ENCODE data around the gene C2orf49.
A peak's percentile ranks its signal among the peaks of the same experiment; 100 is the strongest.
"Not testable (repeated sequence)": the region's sequence is repeated elsewhere in the genome, so short reads cannot be mapped to it uniquely, and the experiment has no call there.

C2orf49 gene

DNA sequence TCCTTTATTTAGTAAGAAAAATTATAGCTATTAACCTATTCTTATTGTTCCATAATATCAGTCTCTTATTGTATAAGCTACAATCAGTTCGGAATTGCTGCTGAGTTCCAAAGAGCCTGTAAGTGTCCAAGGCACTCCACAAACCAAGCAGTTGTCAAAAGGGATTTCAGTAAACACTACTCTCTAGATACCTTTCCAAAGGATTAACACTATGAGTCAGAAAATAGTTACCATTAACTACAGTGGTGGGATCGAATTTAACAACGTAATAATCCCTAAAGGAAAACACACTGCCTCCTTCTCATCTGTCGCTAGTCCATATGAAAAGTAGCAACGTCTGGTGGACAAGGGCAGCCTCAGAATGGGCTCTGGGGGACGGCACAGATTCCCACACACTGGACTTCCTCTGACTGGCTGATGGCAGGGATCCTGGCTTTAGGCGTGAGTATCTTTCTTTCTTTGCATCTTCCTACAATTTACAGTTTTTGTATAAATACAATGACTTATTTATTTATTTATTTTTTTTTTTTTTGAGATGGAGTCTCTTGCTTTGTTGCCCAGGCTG is 16.6 kb upstream of the C2orf49 start:
- DNase-seq, result no peak

DNA sequence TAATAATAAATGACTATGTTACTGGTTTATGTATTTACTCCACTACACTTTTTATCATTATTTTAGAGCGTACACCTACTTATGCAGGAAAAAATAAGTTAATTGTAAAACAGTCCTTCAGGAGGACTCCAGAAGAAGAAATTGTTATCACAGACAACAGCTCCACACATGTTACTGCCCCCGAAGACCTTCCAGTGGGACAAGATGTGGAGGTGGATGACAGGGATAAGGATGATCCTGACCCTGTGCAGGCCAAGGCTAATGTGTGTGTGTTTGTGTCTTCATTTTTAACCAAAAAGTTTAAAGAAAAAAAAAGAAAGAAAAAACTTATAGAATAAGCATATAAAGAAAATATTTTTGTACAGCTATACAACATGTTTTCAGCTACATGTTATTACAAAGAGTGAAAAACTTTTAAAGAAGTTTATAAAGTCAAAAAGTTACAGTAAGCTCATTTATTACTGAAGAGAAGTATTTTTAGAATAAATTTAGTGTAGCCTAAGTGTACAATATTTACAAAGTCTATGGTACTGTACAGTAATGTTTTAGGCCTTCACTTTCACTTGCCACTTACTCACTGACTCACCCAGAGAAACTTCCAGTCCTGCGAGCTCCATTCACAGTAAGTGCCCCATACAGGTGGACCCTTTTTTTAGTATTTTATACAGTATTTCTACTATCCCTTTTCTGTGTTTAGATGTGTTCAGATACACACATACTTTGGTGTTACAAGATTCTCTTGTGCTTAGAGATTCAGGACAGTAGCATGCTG is 15.3 kb upstream of the C2orf49 start:
- no peak for DNase-seq

DNA sequence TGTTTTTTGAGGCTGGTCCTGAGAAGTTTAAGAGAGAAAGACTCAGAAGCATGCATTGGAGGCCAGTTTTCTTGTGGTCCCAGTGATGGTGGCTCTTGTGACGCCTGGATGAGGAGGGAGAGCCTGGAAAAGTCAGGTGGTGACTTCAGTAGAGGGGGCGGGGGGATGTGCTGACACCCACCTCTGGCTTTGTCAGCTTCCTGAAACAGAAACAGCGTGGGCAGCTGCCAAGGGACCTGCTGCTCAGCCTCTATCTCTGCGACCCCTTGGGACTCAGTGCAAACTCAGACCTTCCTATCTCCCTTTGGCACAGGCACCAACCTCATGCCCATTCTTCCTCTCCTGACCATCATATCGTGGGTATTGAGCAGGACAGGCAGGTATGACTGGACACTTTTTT is 14.2 kb upstream of the C2orf49 start:
- no peak for DNase-seq

DNA sequence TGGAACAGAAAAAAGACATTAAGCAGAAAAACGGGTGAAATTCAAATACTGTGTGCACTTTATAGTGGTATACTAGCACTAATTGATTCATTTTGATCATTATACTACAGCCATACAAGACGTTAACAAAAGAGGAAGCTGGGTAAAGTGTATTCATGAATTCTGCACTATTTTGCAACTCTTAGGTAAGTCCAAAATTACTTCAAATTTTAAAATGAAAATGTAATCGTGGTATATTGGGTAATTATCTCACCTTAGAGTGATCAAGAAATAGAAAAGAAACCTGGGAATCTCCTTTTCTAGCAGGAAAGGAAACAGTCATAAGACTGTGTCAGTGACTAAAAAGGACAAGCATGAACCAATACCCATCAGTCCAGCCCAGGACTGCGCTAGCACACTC is 13.2 kb upstream of the C2orf49 start:
- DNase-seq, result no peak

DNA sequence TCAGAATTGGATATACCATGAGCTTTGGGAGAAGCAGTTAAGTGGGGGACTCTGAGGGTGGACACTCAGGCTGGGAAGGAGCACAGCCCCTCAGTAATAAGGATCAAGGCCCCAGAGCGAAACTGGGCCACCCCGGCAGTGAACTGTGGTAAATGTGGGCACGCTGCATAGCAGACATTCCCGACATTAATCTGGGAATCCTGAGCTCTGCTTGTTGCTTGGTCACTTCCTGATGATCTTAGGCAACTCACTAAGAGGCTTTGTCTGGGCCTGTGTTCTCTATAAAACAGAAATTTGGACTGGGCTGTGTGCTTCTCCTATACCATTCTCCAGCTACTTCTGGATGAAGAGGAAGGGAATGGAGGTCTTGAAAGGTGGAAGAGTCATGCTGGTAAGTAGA is 12.6 kb upstream of the C2orf49 start:
- DNase-seq, result no peak

DNA sequence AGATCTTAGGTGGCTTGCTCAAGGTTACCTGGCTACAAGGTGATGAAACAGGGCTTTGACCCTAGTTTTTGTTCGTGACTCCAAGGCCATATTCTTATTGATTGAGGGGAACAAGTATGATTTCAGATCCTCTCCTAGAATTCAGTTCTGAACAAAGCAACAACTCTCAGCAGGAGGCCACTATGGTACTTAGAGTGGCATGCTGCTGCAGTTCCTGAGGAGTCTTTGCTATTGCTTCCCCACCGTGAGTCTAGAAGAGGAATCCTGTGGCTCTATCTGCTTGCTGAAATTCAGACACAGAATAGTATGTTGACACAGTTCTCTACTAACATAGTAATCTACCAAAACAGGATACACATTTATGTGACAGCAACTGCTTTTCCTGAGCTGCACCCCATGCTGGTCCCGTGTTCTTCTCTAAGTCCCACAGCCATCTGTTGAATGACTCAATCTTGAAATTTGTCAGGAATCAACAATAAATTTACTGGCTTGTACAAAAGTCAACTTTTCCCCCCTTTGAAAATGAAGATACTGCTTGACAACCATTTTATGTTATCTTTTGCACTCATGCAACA is 11.9 kb upstream of the C2orf49 start:
- no peak for DNase-seq

DNA sequence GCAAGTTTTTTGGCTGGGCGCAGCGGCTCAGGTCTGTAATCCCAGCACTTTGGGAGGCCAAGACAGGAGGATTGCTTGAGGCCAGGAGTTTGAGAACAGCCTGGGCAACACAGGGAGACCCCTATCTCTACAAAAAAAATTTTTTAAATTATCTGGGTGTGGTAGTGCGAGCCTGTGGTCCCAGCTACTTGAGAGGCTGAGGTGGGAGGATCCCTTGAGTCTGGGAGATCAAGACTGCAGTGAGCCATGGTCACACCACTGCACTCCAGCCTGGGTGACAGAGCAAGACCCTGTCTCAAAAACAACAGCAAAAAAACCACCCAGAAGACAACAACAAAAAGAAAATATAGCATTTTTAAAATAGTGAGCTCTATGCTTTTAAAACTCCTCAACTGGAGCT is 10.1 kb upstream of the C2orf49 start:
- DNase-seq, result not testable (repeated sequence)

DNA sequence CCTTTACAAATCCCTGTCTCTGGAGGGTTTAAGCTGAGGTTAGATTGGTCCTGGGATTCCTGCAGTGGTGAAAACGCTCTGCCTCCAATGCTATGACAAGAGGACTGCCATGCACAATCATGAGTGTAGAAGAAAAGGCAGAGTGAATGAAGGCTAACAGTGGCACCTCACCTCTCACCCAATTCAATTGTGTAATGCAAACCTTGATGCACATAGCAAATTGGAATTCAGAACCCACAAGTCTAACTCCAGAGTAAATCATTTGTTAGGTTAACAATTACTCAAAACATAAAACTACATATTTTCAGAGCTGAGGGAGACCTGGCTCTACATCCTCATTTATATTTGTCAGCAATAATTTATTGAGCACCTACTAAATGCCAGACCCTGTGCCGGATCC is 9.7 kb upstream of the C2orf49 start:
- DNase-seq, result no peak

DNA sequence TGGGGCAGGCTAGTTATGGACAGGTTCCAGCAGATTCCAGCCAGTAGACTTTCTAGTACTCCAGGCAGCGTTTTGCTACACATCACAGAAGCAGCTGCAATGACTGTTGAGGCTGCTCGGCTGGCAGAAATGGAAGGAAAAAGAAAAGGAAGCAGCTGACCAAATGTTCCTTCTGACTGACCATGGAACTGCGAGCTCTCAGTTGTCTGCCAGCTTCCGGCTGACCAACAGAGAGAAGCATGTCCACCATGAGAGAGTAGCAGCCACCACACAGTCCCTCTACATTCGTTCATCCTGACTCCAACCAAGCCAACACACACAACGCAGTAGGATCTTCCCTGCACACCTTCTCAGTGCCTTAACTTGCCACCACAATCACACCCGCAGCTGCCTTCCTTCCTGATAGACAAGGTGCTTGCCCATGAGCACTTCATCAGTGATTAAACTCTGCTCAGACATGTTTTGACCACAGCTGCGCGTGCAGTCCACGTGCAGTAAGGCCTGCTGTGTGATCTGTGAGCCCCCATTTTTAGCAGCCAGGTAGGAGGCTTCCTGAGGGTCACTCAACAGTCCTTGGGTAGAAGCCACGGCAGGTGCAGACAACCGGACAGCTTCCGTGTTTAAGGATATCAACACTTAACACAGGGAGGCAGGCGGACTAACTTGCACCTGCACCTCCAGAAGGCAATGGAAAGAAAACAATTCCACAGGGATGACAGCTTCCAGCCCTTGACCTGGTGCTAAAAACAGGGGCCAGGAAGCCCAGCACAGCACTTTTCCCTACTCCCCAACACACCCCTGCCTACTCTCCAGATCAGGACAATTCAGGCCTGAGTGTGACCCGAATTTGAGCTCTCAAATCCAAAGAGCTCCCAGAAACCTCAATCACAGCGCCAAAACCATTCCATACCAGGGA is 8.8 kb upstream of the C2orf49 start:
- DNase-seq, result peak; percentile 56

- DNase-seq, result no peak
Observed at GRCh38 chr2:105329197-105329554, 8.2 kb upstream of the C2orf49 start.

GRCh38 chr2:105329561-105330495 is 7.5 kb upstream of the C2orf49 start, which contains the start of gene TGFBRAP1:
Gene TGFBRAP1, minus strand, starts transcription at chr2:105329735. Its CDS starts 21,434 bp downstream, at chr2:105308301.
- peak; percentile 88 for DNase-seq

GRCh38 chr2:105330681-105331375 is 6.5 kb upstream of the C2orf49 start:
- DNase-seq, result no peak

GRCh38 chr2:105334211-105334610 is 3.1 kb upstream of the C2orf49 start:
- DNase-seq, result no peak

DNA sequence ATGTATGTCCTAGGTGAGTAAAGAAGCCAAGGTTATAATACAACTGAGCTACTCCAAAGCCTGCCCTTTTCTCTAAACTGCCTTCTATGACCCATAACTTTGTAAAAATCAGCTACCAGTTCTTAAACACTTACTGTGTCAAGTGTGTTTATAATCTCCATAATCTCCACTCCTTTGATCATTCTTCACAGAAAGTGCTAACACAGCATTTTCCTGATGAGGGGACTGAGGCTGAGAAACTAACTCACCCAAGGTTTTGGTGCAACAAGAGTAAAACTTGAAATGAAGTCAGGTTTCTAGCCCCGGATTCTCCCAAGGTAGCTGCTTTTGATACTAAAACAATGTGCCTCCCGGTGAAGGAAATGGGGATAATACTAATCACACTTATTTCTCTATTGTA is 1.9 kb upstream of the C2orf49 start:
- no peak for DNase-seq

DNA sequence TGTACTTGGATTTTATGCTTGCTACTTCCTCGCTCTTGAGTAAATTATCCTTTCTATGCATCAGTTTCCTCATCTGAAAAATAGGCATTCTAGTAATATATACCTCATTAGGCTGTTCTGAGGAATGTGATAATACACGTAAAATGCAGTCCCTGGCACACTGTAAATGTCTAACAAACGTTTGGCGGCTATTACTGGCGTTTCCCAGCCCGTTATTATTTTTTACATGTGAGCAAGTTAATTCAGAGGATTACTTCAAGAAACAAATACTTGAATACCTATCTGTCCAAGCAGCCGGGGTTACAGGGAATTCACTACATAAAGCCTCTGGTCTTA is 586 bp upstream of the C2orf49 start:
- DNase-seq, result no peak

DNA sequence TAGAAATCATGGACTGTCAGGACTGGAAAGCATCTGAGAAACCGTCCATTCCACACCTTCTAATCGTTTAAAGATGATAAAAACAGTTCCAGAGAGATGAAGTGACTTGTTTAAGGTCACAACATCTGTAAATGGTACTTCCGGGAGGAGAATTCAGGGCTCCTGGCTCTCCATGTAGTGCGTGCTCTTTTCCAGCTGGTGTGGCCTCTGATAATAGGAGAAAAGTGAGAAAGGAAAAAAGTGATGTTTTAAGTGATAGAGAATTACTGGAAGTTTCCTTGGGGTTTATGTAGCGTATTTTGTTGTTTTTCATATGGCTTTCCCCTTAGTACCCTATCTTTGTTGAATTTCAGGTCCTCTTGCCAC is 663 bp downstream of the C2orf49 start:
- no peak for DNase-seq

- no peak for DNase-seq
Observed at GRCh38 chr2:105339414-105339813, 2.1 kb downstream of the C2orf49 start.

DNA sequence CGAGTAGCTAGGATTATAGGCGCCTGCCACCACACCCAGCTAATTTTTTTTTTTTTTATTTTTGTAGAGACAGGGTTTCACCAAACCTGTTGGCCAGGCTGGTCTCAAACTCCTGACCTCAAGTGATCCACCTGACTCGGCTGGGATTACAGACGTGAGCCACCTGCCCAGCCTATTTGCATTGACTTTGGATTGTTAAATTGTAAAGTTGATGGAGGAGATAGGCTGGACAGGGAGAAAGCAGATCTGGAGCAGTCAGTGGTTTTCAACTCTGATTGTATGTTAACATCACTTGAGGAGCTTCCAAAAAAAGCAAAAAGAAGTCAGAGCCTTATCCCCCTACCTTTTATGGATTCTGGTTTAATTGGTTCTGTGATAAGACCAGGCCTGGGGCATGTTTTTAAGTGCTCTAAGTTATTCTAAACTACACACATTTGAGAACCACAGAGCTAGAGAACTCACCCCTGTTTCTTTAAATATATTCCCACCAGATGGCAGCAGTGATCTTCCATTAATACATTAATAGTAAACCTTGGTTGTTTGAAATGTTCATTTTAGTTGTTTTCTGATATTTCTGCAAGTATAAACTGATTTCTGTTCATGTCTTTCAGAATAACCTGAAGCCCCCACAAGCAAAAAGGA is 7.5 kb downstream of the C2orf49 start:
- DNase-seq, result no peak

GRCh38 chr2:105357122-105357521 is 19.8 kb downstream of the C2orf49 start:
- no peak for DNase-seq

DNA sequence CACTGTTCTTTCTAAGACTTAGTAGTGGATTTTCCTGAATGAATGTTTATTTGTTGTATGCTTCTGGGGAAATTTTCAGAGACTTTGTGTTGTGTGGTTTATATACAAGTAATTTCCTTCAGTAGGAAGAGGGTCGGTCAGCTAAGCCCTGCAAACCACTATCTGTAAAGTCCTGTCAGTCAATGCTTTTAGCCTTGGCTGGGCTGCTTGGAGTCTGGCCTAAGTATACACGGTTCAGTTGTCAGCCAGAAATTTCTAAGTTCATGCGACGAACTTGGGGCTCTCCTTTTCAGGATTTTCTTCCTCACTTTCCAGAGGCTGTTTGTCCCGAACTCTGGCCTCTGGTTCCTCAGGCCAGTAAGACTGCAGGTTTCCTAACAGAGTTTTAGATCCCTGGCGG is 21.3 kb downstream of the C2orf49 start:
- DNase-seq, result no peak
